ENCODE results near the gene CA10. TPM values are rescaled to one million over a fixed set of nuclear protein-coding genes. Genes with fewer than 3 reads are reported as not detected.

CA10 gene
- total RNA-seq, 1 experiment from 2014 or later, result 0.46 TPM

GRCh38 chr17:51764387-51764971 is 394.0 kb downstream of the CA10 start:
- H3K27ac ChIP-seq (ENCODE audit: insufficient read length, low read depth, low read length), result no peak overlapping the region
- no peaks in the 10 kb centered on the region for H4K20me1 ChIP-seq (ENCODE audit: control insufficient read depth, insufficient read depth, insufficient read length)
- H2BK20ac ChIP-seq (ENCODE audit: low read depth, low read length, poor library complexity, severe bottlenecking), result no peak overlapping the region
- no peak overlapping the region for H3K56ac ChIP-seq (ENCODE audit: insufficient read length, low read depth, low read length)
- H4K8ac ChIP-seq (replicated peaks; ENCODE audit: insufficient read length, low read depth, low read length), result no peak overlapping the region
- H3K14ac ChIP-seq (ENCODE audit: insufficient read depth, low read length), result no peak overlapping the region
- no peak overlapping the region for H2AK5ac ChIP-seq (ENCODE audit: insufficient read length, low read length)
- H2AFZ ChIP-seq (ENCODE audit: low read length), result no peak overlapping the region
- no peak overlapping the region for H3K4me2 ChIP-seq (ENCODE audit: insufficient read depth, insufficient read length, low read length)
- TF ChIP-seq CTCF (conservative IDR thresholded peaks at IDR 0.05), result peak; percentile 90
- H4K91ac ChIP-seq (ENCODE audit: insufficient read length, low read depth, low read length), result no peak overlapping the region
- H3K79me1 ChIP-seq (ENCODE audit: insufficient read depth, low read depth, low read length, poor library complexity, severe bottlenecking), result no peaks in the 10 kb centered on the region
- H3K9me3 ChIP-seq (ENCODE audit: control insufficient read depth, low read depth, low read length), result no peaks in the 10 kb centered on the region
- H3K36me3 Mint-ChIP-seq (ENCODE audit: insufficient read depth in 1 of 3, low read depth in 3 of 3), result peaks cover 0 to 6% (median 0%) of the 10 kb centered on the region in 3 experiments; a peak in 1 of 7 replicates
- no peak overlapping the region for H3K4ac ChIP-seq (ENCODE audit: low read depth, low read length)
- WGBS (ENCODE audit: extremely low coverage, insufficient read length, low lambda C conversion rate), result no CpG with 5 or more reads among the region's 4 CpGs
- H2BK5ac ChIP-seq (ENCODE audit: insufficient read length, low read length), result no peak overlapping the region
- H2BK12ac ChIP-seq (ENCODE audit: insufficient read length, low read depth, low read length), result no peak overlapping the region
- no peak overlapping the region for H3T11ph ChIP-seq (ENCODE audit: low read length)
- no peaks in the 10 kb centered on the region for H3K23me2 ChIP-seq (ENCODE audit: insufficient read length, low read depth, low read length, poor library complexity, severe bottlenecking)
- H3K4me3 Mint-ChIP-seq, result no peak overlapping the region
- peaks cover 3% of the 10 kb centered on the region in 2 experiments; a peak in 2 of 5 replicates for H3K9me3 Mint-ChIP-seq
- no peak overlapping the region for H3K9ac ChIP-seq (ENCODE audit: extremely low read depth, insufficient read length, low read length)
- no peak overlapping the region for H4K5ac ChIP-seq (ENCODE audit: insufficient read length, low read depth, low read length)
- H3K27ac Mint-ChIP-seq, result no peak overlapping the region; a peak in 1 of 7 replicates
- H3K79me2 ChIP-seq (ENCODE audit: insufficient read depth, low read length), result no peaks in the 10 kb centered on the region
- H3K4me1 ChIP-seq (ENCODE audit: insufficient read depth, low read length), result no peaks in the 10 kb centered on the region
- no peak overlapping the region for H2BK15ac ChIP-seq (ENCODE audit: low read depth, low read length)
- DNase-seq, result peak; percentile 87
- H3K27me3 Mint-ChIP-seq (ENCODE audit: low read depth), result no peaks in the 10 kb centered on the region
- no peak overlapping the region for H2BK120ac ChIP-seq (ENCODE audit: low read depth, low read length, poor library complexity, severe bottlenecking)
- H3K27me3 ChIP-seq (ENCODE audit: insufficient read depth, low read length), result no peaks in the 10 kb centered on the region
- H3K18ac ChIP-seq (ENCODE audit: insufficient read length, low read depth, low read length), result no peak overlapping the region
- no peaks in the 10 kb centered on the region for H3K4me1 Mint-ChIP-seq
- H3K23ac ChIP-seq (ENCODE audit: insufficient read length, low read depth, low read length), result no peak overlapping the region

Measured in H9 (cell line).